PC-9 (cell line): ENCODE measurements around the gene TTYH1.

ENCODE experiments used
- CTCF ChIP-seq: fragments of 200-600 bp; sonication (generic); conservative IDR thresholded peaks from 2 replicates; pipeline ENCODE4 v1.6.1; 2017; ENCODE audit warnings: mixed run types, antibody characterized with exemption, mild to moderate bottlenecking, moderate library complexity
- EZH2 ChIP-seq: fragments of 200-600 bp; sonication (generic); IDR thresholded peaks from 2 replicates; pipeline ENCODE4 v1.8.0; 2017; ENCODE audit warnings: antibody characterized with exemption, low read depth

- no peak for TF ChIP-seq CTCF
- TF ChIP-seq EZH2, result no peak
These were observed 38.5 kb upstream of the TTYH1 start for GRCh38 chr19:54376610-54377285.
